NCI-H1048 (cell line): Measurements from ENCODE around the gene CIB4.

Experiments
- DNase-seq: peaks from one replicate; lab custom pipeline; 2025; lab: John Stamatoyannopoulos, UW

CIB4 gene

GRCh38 chr2:26621469-26622199 is 19.5 kb downstream of the CIB4 start:
- no peak for DNase-seq

DNA sequence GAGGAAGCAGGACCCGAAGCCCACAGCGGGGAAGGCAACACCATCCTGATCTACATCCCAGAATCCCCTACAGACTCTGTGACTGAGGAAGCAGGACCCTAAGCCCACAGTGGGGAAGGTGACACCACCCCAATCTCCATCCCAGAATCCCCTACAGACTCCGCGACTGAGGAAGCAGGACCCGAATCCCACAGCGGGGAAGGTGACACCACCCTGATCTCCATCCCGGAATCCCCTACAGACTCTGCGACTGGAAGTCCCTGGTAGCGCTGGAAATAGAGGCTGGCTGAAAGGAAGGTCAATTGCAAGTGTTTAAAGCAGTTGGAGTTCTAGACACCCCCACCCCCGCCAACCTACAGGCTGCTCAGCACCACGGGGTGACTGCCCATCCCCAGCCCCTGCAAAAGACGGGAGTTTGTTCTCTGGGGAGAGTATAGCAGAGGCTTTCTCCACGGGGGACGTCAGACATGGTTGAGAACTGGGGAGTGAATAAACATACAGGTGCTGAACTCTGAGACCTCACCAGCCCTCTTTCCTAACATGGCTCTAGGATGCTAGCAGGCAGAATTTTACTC is 21.0 kb downstream of the CIB4 start:
- no peak for DNase-seq

- DNase-seq: no peak
Observed at GRCh38 chr2:26619521-26619951, 21.6 kb downstream of the CIB4 start.

DNA sequence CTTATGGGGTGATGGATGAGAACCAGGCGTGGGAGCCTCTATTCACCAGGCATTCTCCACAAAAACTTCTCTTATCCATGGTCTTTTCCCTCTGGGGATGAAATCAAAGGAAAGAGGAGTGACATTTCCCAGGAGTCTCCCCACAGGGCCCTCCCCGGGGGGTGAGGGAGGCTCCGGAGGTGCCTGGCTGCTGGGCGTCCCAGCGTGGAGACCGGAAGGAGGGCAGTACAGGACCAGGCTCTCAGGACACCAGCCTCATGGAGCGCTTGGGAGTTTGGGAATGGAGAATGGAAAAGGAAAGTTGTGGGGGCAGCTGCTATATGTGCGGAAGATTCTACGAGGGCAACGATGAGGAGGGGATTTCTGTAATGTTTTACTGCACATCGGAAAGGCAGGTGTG is 22.1 kb downstream of the CIB4 start:
- no peak for DNase-seq

- DNase-seq: no peak
Observed at GRCh38 chr2:26618611-26619010, 22.6 kb downstream of the CIB4 start.

- DNase-seq: no peak
Observed at GRCh38 chr2:26617588-26618083, 23.5 kb downstream of the CIB4 start.

DNA sequence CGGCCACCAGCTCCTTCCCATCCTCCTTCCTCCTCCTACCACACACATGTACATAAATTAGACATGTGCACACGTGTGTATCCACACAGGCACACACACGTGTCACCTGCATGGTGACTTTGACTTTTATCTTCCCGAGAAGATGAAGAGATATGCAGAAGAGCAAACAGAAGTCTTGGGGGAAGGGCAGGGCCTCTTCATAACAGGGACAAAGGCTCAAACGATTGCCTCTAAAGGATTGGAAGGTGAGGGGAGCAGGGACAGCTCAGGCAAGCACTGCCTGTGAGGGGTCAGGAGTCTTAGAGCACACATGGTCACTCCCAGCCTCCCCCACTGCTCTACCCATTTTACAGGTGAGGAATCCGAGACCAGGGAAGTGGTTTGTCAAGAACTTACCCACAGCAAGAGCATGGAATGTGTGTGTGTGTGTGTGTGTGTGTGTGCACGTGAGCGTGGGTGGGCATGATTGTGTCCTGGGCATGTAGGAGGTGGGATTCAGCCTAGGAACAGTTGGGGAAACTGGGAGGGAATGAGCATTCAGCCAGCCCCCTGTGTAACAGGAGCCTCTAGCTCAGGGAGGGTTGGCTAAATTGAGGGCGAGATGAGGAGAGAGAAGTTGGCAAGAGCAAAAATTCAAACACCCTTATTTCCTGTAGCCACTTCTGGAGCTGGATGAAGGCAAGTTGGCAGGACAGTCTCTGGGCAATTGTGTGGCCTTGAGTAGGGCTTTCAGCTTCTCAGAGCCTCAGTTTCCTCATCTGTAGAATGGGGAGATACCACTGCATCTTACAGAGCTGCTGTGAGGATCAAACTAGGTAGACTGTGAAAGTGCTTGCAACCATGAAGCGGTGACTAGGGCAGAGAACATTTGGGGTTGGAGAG is 24.2 kb downstream of the CIB4 start:
- no peak for DNase-seq

DNA sequence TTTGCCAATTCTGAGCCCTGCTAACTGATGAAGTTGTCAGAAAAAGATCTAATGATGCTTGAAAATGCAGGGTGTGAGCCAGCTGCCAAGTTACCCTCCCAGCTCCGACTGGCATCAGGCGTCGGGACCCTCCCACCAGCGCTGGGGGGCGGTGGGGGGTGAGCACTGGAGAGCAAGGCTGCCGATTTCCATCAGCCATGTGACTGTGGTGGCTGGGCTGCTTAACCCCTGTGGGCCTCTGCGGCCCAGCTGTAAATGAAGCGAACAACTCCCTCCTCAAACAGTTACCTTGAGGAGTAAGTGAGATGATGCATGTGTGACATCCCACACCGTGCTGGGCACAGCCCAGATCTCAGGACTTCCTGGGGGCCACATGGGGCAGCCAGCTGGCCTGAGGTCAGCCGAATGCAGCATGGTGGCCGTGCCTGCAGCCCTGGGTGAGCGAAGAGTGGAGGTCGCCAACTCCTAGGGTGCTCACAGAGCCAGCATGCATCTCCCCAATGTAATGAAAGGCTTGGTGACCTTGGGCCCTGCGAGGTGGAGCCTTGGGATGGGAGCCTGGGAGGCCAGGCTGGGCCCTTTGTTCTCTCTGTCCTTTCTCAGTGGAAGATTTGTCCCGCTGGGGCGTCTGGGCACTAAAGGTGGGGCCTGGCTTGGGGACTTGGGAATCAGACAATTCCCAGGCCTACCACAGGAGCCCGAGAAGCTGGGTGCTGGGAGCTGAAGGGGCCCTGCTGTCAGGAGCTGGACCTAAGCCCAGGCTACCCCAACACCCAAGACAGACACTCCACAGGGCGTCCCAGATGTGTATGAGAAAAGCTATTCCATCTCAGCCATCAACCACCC is 25.1 kb downstream of the CIB4 start:
- no peak for DNase-seq

DNA sequence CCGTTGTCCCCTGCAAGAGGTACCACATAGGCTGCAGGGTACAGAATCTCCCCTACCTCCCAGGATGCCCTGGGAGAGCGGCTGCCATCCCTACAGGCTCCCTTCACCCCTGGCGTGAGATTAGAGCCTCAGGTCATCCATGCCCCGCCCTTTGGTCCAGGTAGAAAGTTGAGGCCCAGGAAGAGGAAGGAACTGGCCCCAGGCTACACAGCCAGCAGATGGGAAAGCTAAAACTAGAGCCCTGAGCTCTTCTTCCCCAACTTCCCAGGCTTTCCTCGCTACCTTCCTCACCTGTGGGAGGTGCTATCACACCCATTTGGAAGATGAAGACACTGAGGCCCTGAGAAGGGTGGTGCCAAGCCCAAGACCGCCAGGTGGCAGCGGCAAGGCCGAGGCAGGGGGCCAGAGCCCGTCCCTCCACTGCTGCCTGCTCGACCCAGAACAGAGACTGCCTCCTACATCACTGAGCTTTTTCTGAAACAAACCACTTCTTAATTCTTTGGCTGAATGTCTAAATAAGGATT is 25.8 kb downstream of the CIB4 start:
- no peak for DNase-seq

GRCh38 chr2:26614216-26615138 is 26.7 kb downstream of the CIB4 start:
- no peak for DNase-seq

DNA sequence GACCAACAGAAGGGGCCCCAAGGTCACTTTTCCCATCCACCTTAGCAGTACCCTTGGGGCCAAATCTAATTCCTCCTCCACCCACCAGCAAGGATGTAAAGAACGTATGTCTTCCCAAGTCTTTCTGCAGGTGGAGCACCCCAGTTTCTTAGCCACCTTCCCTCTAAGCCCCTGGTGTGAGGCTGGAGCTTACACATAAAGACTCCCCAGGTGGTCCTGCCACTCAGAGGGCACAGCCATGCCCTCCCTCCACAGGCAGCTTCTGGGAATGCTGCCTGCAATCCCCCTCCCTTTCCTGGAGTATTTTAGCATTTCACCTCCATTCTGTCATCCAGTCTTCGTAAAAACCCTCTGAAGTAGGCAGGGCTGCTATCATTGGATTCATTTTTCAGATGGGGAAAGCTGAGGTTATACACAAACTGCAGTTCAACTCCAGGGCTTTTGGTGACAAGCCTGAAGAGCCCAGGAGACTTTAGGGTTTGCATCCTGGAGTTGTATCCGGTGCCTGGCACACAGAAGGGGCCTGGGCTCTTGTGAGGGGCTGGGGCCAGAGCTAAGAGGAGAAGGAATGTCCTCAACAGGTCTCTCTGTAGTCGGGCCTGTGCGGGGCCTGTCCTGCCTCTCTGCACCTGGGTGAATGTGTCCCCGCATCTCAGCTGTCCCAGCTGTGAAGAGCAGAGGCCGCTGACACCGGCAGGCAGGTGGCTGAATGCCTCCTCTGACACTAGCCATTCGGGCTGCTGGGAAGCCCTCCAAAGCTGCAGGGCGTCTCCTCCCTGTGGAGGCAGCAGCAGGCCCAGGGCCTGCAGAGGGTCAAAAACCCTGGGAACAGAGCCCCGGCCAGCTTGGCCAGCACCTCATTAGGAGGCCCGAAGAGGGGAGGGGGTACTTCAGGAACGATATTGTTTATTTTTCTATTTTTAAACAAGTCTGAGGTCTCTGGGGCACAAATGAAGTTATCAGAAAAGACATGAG is 27.6 kb downstream of the CIB4 start:
- DNase-seq: no peak

DNA sequence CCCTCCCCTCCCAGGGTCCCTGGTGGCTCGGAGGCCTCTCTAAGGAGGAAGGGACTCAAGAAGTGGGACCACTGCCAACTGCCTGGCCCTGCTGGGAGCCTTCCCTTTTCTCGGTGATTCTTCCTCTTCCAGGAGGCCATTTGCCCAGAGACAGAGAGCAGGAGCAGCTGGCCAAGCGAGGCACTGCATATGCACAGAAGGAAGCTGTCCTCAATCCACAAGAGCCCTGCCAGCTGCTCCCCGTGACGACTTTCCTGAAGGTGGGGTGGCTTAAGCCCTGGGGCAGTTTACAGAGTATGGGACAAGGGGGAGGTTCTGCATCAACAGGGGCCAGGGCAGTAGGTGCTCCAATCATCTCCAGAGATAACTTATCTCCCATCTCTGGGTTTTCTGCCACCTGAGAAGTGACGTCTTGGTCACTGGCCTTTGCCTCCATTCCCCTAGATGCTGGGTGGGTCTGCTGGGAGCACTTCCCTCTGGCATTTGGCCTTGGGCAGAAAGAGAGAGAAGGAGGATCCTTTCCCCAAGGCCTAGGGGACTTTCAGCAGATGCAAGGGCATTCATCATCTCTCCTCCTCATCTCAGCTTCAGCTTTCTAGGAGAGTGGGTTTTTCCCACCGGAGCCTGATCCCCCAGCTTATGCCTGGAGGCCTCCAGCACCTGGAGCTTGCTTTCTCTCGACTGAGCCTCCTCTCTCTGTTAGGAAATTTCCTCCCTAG is 28.5 kb downstream of the CIB4 start:
- DNase-seq: no peak

GRCh38 chr2:26612034-26612433 is 29.1 kb downstream of the CIB4 start:
- DNase-seq: no peak

- DNase-seq: no peak
Observed at GRCh38 chr2:26610504-26611335, 30.4 kb downstream of the CIB4 start.

DNA sequence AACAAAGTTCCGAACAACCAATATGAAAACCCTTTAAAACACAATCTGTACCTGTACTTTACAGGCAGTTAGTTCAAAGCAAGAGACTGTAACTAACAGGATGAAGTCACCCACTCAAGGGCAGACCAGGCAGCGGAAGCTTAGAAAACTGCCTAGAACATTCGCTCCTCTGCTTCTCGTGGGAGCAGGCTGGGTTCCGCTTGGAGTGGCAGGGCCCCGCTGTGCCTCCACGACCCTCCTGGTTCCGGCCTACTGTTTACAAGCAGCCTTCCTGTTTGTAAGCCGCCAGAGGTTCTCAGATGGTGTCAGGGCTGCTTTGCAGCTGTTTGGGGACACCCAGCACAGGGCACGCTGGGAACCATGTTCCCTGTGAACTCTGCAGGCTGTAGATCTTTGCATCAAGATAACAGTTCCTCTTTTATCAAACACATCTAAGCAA is 31.3 kb downstream of the CIB4 start:
- no peak for DNase-seq

DNA sequence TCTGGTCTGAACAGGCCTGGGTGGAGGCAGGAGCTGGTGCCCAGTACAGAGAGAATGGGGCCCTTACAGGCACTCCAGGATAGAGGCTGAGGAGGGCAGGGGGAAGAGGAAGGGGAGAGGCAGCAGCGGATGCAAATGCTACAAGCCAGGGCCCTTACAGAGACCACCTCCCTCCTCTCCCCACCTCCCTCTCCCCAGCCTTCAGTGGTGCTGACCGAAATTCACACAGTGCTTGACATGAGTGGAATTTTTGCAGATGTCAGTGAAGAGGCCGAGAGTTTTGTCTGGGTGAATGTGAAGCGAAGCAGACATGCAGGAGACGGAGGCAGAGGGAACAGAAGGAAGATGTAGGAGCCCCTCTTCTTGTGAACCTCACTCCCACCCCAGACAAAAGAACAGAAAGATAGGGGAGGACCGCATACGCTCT is 31.9 kb downstream of the CIB4 start:
- DNase-seq: no peak

GRCh38 chr2:26608557-26608956 is 32.6 kb downstream of the CIB4 start:
- DNase-seq: no peak

DNA sequence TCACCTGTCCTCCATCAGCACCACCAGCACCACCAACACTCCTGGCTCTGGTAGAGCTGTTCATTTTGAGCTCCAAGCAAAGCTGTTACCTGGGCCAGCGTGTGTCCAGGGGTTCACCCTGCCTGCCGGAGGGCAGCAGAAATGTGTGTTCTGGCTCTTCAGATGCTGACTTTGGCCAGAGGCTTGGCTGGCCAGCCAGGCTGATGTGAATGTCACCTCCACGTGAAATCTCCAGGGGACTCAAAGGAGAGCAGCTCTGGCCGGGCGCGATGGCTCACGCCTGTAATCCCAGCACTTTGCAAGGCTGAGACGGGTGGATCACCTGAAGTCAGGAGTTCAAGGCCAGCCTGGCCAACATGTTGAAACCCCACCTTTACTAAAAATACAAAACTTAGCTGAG is 33.5 kb downstream of the CIB4 start:
- DNase-seq: no peak
